ENCODE results near the gene MAPK1. TPM values are rescaled to one million over a fixed set of nuclear protein-coding genes. Genes with fewer than 3 reads are reported as not detected.
"Not testable (repeated sequence)": the region's sequence is repeated elsewhere in the genome, so short reads cannot be mapped to it uniquely, and the experiment has no call there.

Gene MAPK1
- total RNA-seq, 4 donors from 2014 or later: 29.0 to 46.8 (median 35.1) TPM

DNA sequence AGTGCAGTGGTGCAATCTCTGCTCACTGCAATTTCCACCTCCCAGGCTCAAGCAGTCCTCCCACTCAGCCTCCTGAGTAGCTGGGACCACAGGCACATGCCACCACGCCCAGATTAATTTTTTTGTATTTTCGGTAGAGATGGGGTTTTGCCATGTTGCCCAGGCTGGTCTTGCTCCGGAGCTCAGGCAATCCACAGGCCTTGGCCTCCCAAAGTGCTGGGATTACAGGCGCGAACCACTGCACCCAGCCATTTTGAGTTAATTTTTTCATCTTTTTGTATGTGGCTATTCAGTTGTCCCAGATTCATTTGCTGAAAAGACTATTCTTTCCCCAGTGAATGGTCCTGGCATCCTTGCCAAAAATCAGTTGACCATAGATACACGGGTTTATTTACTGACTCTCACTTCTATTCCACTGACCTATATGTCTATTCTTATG lies 63.6 kb downstream of the MAPK1 start:
- TF ChIP-seq, protein P1, sequence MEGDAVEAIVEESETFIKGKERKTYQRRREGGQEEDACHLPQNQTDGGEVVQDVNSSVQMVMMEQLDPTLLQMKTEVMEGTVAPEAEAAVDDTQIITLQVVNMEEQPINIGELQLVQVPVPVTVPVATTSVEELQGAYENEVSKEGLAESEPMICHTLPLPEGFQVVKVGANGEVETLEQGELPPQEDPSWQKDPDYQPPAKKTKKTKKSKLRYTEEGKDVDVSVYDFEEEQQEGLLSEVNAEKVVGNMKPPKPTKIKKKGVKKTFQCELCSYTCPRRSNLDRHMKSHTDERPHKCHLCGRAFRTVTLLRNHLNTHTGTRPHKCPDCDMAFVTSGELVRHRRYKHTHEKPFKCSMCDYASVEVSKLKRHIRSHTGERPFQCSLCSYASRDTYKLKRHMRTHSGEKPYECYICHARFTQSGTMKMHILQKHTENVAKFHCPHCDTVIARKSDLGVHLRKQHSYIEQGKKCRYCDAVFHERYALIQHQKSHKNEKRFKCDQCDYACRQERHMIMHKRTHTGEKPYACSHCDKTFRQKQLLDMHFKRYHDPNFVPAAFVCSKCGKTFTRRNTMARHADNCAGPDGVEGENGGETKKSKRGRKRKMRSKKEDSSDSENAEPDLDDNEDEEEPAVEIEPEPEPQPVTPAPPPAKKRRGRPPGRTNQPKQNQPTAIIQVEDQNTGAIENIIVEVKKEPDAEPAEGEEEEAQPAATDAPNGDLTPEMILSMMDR (IDR thresholded peaks at IDR 0.05): no peak
- DNase-seq (ENCODE audit: low spot score) (no peak), ATAC-seq (ENCODE audit: low FRiP score) (no peak)

DNA sequence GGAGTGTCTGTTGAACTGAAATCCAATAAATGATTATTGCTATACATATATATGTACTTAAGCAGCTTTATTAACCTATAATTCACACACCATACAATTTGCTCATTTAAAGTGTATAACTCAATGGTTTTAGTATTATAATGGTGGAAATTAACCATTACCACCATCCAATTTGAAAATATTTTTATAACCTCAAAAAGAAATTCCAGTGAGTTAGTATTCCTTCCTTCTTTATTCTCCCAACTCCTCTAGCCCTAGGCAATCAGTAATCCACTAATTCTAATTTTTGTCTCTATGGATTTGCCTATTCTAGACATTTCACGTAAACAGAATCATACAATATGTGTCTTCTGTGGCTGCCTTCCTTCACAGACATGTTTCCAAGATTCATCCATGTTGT lies 64.8 kb downstream of the MAPK1 start:
- TF ChIP-seq, protein P1 (IDR thresholded peaks at IDR 0.05): no peak
- DNase-seq (ENCODE audit: low spot score) (no peak), ATAC-seq (ENCODE audit: low FRiP score) (no peak)

DNA sequence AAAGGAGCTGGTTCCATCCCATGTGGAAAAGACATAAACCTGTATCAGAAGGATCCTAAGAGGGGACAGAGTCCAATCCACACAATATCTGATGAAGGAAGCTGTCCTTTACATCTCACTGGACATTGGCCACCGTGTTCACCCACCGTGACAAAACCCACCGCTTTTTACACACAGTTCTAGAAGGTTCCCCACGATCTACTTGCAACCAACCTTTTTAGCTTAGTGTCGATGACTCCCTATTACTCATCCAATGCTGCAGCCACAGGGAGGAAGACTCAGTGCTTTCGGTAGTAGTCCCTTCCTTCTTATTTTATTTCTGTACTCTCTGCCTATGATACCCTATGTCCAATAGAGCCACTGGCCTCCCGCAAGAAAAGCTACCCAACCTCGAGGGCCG lies 65.4 kb downstream of the MAPK1 start:
- ATAC-seq (ENCODE audit: low FRiP score) (no peak), DNase-seq (ENCODE audit: low spot score) (no peak)
- TF ChIP-seq, protein P1 (IDR thresholded peaks at IDR 0.05): no peak

DNA sequence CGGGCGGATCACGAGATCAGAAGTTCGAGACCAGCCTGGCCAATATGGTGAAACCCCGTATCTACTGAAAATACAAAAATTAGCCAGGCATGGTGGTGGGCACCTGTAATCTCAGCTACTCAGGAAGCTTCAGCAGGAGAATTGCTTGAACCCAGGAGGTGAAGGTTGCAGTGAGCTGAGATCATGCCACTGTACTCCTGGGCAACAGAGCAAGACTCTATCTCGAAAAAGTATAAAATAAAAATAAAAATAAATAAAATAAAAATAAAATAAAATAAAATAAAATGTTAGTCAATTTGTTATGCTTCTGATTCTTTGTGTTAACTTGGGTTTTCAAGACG lies 66.2 kb downstream of the MAPK1 start:
- not testable (repeated sequence) for DNase-seq (ENCODE audit: low spot score); ATAC-seq (ENCODE audit: low FRiP score)

DNA sequence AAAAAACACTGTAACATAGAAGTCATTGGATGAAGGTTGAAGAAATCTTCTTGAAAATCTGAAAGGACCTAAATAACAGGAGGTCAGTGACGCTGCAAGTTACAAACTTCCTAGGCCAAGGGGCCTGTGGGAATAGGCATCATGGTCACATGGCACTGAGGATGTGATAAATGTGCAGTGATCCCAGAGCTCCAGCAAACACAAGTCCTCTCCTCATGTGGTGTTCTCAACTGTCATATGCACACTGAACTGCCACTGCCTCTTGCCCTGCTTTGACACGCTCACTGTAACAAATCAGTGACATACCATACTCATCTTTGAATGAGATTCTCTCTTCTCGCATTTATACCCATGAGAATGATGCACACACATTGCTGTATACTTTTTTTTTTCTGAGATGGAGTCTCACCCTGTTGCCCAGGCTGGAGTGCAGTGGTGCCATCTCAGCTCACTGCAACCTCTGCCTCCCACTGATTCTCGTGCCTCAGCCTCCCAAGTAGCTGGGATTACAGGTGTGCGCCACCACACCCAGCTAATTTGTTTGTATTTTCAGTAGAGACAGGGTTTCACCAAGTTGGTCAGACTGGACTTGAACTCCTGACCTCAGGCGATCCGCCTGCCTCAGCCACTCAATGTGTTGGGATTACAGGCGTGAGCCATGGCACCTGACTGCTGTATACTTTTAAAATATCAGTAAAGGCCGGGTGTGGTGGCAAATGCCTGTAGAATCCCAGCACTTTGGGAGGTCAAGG lies 66.7 kb downstream of the MAPK1 start:
- DNase-seq (ENCODE audit: low spot score) (no peak), ATAC-seq (ENCODE audit: low FRiP score) (no peak)
- TF ChIP-seq, protein P1 (IDR thresholded peaks at IDR 0.05): no peak

DNA sequence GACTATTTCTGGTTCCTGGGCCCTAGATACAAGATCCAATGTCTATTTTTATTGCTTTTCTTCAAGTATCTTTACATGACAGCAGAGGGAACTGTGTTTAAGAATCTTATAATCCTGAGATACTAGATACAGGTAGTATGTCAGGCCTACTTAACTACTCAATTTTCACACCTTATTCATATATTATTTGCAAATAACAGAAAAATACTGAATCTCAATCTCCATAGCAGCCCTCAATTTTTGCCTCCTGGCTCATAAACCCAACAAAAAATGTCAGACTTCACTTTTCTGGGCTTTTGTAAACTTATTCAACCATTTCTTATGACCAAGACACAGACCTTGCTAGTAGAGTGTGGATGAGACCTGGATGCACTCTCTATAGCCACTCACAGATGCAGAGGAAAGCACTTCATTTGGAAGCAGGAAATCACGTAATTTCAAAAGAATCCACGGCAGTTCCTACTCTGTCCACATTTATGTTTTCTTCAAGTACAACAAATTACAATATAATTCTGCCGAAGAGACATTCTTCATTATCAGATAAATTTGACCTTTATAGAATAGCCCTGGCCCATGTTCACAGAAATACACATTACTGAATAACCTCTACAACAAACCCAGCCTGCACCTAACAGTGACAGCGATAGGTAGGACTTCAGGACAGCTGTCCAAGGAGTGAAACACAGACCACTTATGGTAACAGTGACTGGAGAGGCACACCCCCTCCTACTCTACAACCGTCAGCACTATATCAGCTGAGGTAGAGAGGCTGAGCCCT lies 69.8 kb downstream of the MAPK1 start:
- ATAC-seq (ENCODE audit: low FRiP score) (no peak), DNase-seq (ENCODE audit: low spot score) (no peak)
- TF ChIP-seq, protein P1 (IDR thresholded peaks at IDR 0.05): no peak

DNA sequence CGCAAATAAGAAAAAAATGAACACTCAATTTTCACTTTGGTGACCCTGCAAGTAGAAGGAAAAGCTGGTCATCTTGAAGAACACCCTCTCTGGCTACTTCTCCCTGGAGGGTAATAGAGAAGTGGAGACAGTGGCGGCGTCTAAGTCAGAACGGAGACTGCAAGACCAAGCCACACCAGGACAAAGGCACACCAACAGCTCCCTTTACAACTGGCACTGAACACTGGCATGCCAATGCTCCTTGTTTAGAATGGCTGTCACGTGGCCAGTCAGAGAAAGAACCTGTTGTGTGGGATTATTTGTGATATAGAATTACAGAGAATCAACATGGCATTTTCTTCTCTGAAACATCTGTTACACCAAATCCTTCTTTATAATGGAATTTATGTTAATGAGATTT lies 70.6 kb downstream of the MAPK1 start:
- ATAC-seq (ENCODE audit: low FRiP score) (no peak), DNase-seq (ENCODE audit: low spot score) (no peak)
- TF ChIP-seq, protein P1 (IDR thresholded peaks at IDR 0.05): no peak

All from omental fat pad (tissue), 4 donors.